NCI-H748 (cell line): ENCODE results near the gene SLC66A1.

Experiments
- DNase-seq: peaks from one replicate; lab custom pipeline; 2025; ENCODE audit not compliant: unreplicated experiment; lab: John Stamatoyannopoulos, UW

The SLC66A1 gene

GRCh38 chr1:19324665-19324990 is 12.5 kb downstream of the SLC66A1 start:
- DNase-seq: no peak

GRCh38 chr1:19325368-19325957 is 13.3 kb downstream of the SLC66A1 start:
- no peak for DNase-seq

- DNase-seq: no peak
Observed at GRCh38 chr1:19325958-19326747, 14.0 kb downstream of the SLC66A1 start.

- DNase-seq: no peak
Observed at GRCh38 chr1:19326748-19327065, 14.6 kb downstream of the SLC66A1 start.

GRCh38 chr1:19327301-19327700 is 15.2 kb downstream of the SLC66A1 start:
- no peak for DNase-seq

- DNase-seq: no peak
Observed at GRCh38 chr1:19327736-19328135, 15.6 kb downstream of the SLC66A1 start.

- DNase-seq: no peak
Observed at GRCh38 chr1:19328486-19328885, 16.4 kb downstream of the SLC66A1 start.

GRCh38 chr1:19329188-19329587 is 17.1 kb downstream of the SLC66A1 start:
- DNase-seq: no peak

GRCh38 chr1:19329611-19330010 is 17.5 kb downstream of the SLC66A1 start:
- no peak for DNase-seq

GRCh38 chr1:19330449-19331135 is 18.5 kb downstream of the SLC66A1 start:
- DNase-seq: no peak

GRCh38 chr1:19331262-19331878 is 19.2 kb downstream of the SLC66A1 start:
- no peak for DNase-seq

GRCh38 chr1:19332832-19333231 is 20.7 kb downstream of the SLC66A1 start:
- no peak for DNase-seq

GRCh38 chr1:19333587-19334354 is 21.6 kb downstream of the SLC66A1 start:
- no peak for DNase-seq

GRCh38 chr1:19336543-19336942 is 24.4 kb downstream of the SLC66A1 start:
- no peak for DNase-seq

GRCh38 chr1:19337289-19337688 is 25.2 kb downstream of the SLC66A1 start:
- DNase-seq: no peak

GRCh38 chr1:19338323-19338762 is 26.2 kb downstream of the SLC66A1 start:
- no peak for DNase-seq

GRCh38 chr1:19339214-19339861 is 27.2 kb downstream of the SLC66A1 start:
- no peak for DNase-seq

GRCh38 chr1:19340387-19340937 is 28.3 kb downstream of the SLC66A1 start:
- DNase-seq: no peak

- DNase-seq: peak; percentile 51
Observed at GRCh38 chr1:19341201-19342061, 29.3 kb downstream of the SLC66A1 start.
